GM19240 (cell line): ENCODE results near the gene SENP3.
A peak's percentile ranks its signal among the peaks of the same experiment; 100 is the strongest.

Experiments used
- DNase-seq: peaks from one replicate; pipeline ENCODE4 v3.0.0; 2011; ENCODE audit warnings: low spot score; ENCODE audit not compliant: insufficient read length

Gene SENP3

GRCh38 chr17:7561589-7562207, at the start of gene SENP3:
SENP3 (plus strand) TSS chr17:7561919; CDS start chr17:7563077, 1,158 bp downstream.
- peak; percentile 88 for DNase-seq

DNA sequence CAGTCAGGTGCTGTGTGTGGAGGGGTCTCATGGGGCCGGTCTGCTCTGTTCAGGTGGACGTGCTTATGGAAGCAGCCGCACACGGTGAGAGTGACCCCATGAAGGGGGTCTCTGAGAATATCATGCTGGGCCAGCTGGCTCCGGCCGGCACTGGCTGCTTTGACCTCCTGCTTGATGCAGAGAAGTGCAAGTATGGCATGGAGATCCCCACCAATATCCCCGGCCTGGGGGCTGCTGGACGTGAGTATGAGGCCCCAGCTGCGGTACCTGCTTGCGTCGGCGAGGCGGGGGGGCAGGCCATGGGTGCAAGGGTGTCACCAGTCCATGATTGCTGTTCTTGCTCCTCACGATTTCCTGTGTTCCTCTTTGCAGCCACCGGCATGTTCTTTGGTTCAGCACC, 49.6 kb upstream of the SENP3 start:
- no peak for DNase-seq

- no peak for DNase-seq
Observed at GRCh38 chr17:7512824-7513540, 48.7 kb upstream of the SENP3 start.

GRCh38 chr17:7513850-7514419, 47.8 kb upstream of the SENP3 start:
- no peak for DNase-seq

GRCh38 chr17:7515911-7516610, 45.7 kb upstream of the SENP3 start:
- DNase-seq: no peak

DNA sequence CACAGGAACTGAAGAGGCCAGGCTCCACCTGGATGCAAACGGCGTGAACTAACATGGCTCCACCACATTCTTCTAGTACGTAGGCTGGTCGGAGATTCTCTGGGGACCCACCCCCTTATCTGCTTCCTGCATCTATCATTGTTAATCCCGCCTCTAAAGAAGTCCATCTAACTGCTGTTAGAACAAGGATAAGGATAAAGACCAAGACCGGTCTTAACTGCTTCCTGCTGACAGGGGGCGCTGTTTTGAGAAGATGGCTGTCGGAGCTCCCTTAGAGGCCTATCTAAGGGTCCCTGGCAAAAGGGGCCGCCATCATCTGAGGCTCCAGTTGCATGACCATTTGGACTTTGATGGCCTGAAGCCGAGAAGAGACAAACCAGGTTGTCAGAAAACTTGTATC, 38.7 kb upstream of the SENP3 start:
- DNase-seq: no peak

GRCh38 chr17:7528842-7529241, 32.9 kb upstream of the SENP3 start:
- DNase-seq: no peak

DNA sequence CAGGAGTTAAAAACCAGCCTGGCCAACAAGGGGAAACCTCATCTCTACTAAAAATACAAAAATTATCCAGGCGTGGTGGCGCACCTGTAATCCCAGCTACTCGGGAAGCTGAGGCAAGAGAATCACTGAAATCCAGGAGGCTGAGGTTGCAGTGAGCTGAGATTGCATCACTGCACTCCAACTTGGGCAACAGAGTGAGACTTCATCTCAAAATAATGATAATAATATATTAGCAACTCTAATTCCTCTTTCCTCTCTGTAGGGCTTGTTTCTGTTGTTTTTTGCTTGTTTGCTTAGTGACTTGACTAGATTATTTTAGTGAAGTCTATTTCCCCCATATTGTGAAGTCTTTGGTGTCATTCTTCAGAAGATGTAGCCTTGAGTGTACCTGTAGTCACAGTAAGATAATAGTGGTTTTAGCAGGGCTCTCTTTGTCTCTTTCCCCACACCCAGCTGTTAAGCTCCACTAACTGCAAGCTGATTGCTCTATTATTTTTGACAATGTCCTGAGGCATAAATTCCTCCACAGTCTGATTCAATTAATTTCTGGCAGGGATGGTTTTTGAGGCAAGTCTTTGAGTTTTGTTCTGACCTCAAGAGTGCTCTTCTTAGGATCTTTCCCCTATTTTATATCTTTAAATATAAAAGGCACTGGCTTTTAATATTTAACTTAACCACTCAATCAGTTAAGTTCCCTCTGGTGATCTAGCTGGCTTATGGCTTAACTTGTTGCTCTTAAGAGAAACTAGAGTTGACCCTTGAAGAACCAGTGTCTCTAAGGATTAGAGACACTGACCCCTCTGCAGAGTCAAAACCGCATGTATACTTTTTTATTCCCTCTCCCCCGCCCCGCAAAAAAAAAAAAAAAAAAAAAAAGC, 31.5 kb upstream of the SENP3 start:
- no peak for DNase-seq

- DNase-seq: no peak
Observed at GRCh38 chr17:7538050-7538449, 23.7 kb upstream of the SENP3 start.

GRCh38 chr17:7538891-7539545, 22.7 kb upstream of the SENP3 start:
- no peak for DNase-seq

GRCh38 chr17:7541074-7541621, 20.6 kb upstream of the SENP3 start:
- DNase-seq: no peak

GRCh38 chr17:7544911-7545310, 16.8 kb upstream of the SENP3 start:
- DNase-seq: no peak

- DNase-seq: no peak
Observed at GRCh38 chr17:7548585-7549400, 12.9 kb upstream of the SENP3 start, which contains the start of gene TNFSF12. TNFSF12 (plus strand) TSS chr17:7549058; CDS start chr17:7549154, 96 bp downstream.

- no peak for DNase-seq
Observed at GRCh38 chr17:7549401-7550055, 12.2 kb upstream of the SENP3 start.

- DNase-seq: no peak
Observed at GRCh38 chr17:7550344-7550743, 11.4 kb upstream of the SENP3 start.

GRCh38 chr17:7551396-7551795, 10.3 kb upstream of the SENP3 start:
- DNase-seq: no peak

- DNase-seq: peak; percentile 66
Observed at GRCh38 chr17:7552621-7553051, 9.1 kb upstream of the SENP3 start.

DNA sequence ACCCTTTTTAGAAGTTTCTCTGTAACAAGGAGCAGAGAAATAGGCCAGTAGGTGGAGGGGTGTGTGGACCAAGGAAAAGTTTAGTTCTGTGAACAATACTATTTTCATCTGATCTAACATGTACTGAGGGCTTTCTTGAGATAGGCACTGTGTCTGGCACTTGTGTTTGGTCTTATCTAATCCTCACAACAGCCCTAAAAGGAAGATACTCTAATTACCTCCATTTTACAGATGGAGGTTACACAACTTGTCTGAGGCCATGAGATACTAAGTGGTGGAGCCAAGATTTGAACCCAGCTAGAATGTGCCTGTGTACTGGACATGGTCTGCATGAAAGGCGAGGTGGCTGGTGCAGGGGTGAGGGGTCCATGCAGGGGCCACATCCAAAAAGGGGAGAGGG, 8.4 kb upstream of the SENP3 start:
- no peak for DNase-seq
